Fibroblast of skin of back (primary cell): ENCODE measurements around the gene CARD10.
A peak's percentile ranks its signal among the peaks of the same experiment; 100 is the strongest.

Source experiments
- DNase-seq: peaks from one replicate; pipeline ENCODE4 v3.0.0-alpha.2; 2013

The CARD10 gene

GRCh38 chr22:37526376-37526775 lies 7.2 kb upstream of the CARD10 start:
- peak; percentile 91 for DNase-seq

GRCh38 chr22:37525746-37526350 lies 6.6 kb upstream of the CARD10 start:
- no peak for DNase-seq

- DNase-seq: peak; percentile 95
Measured at GRCh38 chr22:37525073-37525745, 6.0 kb upstream of the CARD10 start.

GRCh38 chr22:37522482-37522881 lies 3.3 kb upstream of the CARD10 start:
- no peak for DNase-seq

GRCh38 chr22:37521236-37521739 lies 2.1 kb upstream of the CARD10 start:
- no peak for DNase-seq

- no peak for DNase-seq
Measured at GRCh38 chr22:37520776-37521191, 1.6 kb upstream of the CARD10 start.

GRCh38 chr22:37518509-37519267 lies 527 bp downstream of the CARD10 start:
- DNase-seq: no peak

- no peak for DNase-seq
Measured at GRCh38 chr22:37517826-37518450, 1.3 kb downstream of the CARD10 start.

GRCh38 chr22:37516456-37516855 lies 2.8 kb downstream of the CARD10 start:
- no peak for DNase-seq

- DNase-seq: no peak
Measured at GRCh38 chr22:37515901-37516300, 3.3 kb downstream of the CARD10 start.

- no peak for DNase-seq
Measured at GRCh38 chr22:37514526-37515051, 4.6 kb downstream of the CARD10 start.

- DNase-seq: no peak
Measured at GRCh38 chr22:37511395-37512104, 7.7 kb downstream of the CARD10 start.

- DNase-seq: no peak
Measured at GRCh38 chr22:37510091-37510490, 9.1 kb downstream of the CARD10 start.

- no peak for DNase-seq
Measured at GRCh38 chr22:37509059-37509860, 10.0 kb downstream of the CARD10 start.

GRCh38 chr22:37508431-37508992 lies 10.7 kb downstream of the CARD10 start:
- no peak for DNase-seq

- DNase-seq: no peak
Measured at GRCh38 chr22:37507731-37508130, 11.5 kb downstream of the CARD10 start.

GRCh38 chr22:37505989-37506388 lies 13.2 kb downstream of the CARD10 start:
- DNase-seq: no peak

GRCh38 chr22:37505565-37505964 lies 13.7 kb downstream of the CARD10 start:
- DNase-seq: no peak

GRCh38 chr22:37504964-37505363 lies 14.3 kb downstream of the CARD10 start:
- DNase-seq: no peak

- DNase-seq: no peak
Measured at GRCh38 chr22:37503850-37504249, 15.4 kb downstream of the CARD10 start.

- DNase-seq: no peak
Measured at GRCh38 chr22:37503183-37503683, 16.0 kb downstream of the CARD10 start.
